ENCODE results near the gene GBP5.

- TF ChIP-seq POLR2AphosphoS5 (IDR thresholded peaks at IDR 0.05) = no peak
- TF ChIP-seq CTCF (IDR thresholded peaks at IDR 0.05) = no peak
- TF ChIP-seq POLR2A (IDR thresholded peaks at IDR 0.05) = no peak
Observed at GRCh38 chr1:89243046-89243445, 29.6 kb downstream of the GBP5 start.

Measured in breast epithelium (tissue), 3 donors.